HepG2 (cell line): ENCODE results near the gene KCNK5.

Experiments
- EZH2 ChIP-seq: conservative IDR thresholded peaks from 2 replicates; pipeline ENCODE4 v1.6.1; 2012; ENCODE audit warnings: mild to moderate bottlenecking, low read depth, low read length, moderate library complexity
- FOXA3 ChIP-seq: IDR thresholded peaks from 2 replicates; pipeline ENCODE4 v1.6.1; 2016; ENCODE audit warnings: missing genetic modification reagents, missing compliant biosample characterization
- SRF ChIP-seq: IDR thresholded peaks from 2 replicates; pipeline ENCODE4 v1.6.1; 2011; ENCODE audit warnings: mild to moderate bottlenecking, low read depth, low read length, moderate library complexity
- TCF7 ChIP-seq: sonication (generic); IDR thresholded peaks from 2 replicates; pipeline ENCODE4 v1.6.1; 2016; ENCODE audit warnings: antibody characterized with exemption, low read depth
- ZFY ChIP-seq: sonication (generic); formaldehyde crosslinking; IDR thresholded peaks from 2 replicates; pipeline ENCODE4 v1.4.0; 2020; ENCODE audit warnings: missing genetic modification reagents
- ZNF282 ChIP-seq: fragments of 450-650 bp; IDR thresholded peaks from 2 replicates; pipeline ENCODE4 v1.6.1; 2018; ENCODE audit not compliant: partially characterized antibody
- ZNF337 ChIP-seq: sonication (generic); formaldehyde crosslinking; IDR thresholded peaks from 2 replicates; pipeline ENCODE4 v1.5.1; 2020; ENCODE audit warnings: missing genetic modification reagents, low read depth, mild to moderate bottlenecking, borderline replicate concordance
- ZNF556 ChIP-seq: sonication (generic); formaldehyde crosslinking; IDR thresholded peaks from 2 replicates; pipeline ENCODE4 v1.4.0; 2020; ENCODE audit warnings: mild to moderate bottlenecking, missing genetic modification reagents, borderline replicate concordance
- TF ChIP-seq, protein P1 (sequence below): sonication (generic); formaldehyde crosslinking; IDR thresholded peaks from 2 replicates; pipeline ENCODE4 v1.8.1; 2023; ENCODE audit warnings: mild to moderate bottlenecking, missing genetic modification reagents
- TF ChIP-seq, protein P2 (sequence below): sonication (generic); formaldehyde crosslinking; IDR thresholded peaks from 2 replicates; pipeline ENCODE4 v1.5.0; 2020; ENCODE audit warnings: mild to moderate bottlenecking, missing genetic modification reagents, moderate library complexity
- TF ChIP-seq, protein P3 (sequence below), 2 experiments: fragments of 450-650 bp in 1 of 2; sonication (generic) in 1 of 2; formaldehyde crosslinking in 1 of 2; IDR thresholded peaks; 2 replicates each; pipeline versions ENCODE4 v1.6.1 to v1.8.0; 2016 to 2022; ENCODE audit warnings: antibody characterized with exemption in 1 of 2, mild to moderate bottlenecking in 1 of 2, missing genetic modification reagents in 1 of 2

GRCh38 chr6:39191236-39191930 lies 37.9 kb downstream of the KCNK5 start:
- TF ChIP-seq SRF (no peak), EZH2 (no peak), ZFY (CRISPR knock-in tag) (no peak), ZNF282 (no peak), ZNF337 (no peak), ZNF556 (no peak), TCF7 (no peak), FOXA3 (CRISPR knock-in tag) (no peak)
- TF ChIP-seq, protein P1, sequence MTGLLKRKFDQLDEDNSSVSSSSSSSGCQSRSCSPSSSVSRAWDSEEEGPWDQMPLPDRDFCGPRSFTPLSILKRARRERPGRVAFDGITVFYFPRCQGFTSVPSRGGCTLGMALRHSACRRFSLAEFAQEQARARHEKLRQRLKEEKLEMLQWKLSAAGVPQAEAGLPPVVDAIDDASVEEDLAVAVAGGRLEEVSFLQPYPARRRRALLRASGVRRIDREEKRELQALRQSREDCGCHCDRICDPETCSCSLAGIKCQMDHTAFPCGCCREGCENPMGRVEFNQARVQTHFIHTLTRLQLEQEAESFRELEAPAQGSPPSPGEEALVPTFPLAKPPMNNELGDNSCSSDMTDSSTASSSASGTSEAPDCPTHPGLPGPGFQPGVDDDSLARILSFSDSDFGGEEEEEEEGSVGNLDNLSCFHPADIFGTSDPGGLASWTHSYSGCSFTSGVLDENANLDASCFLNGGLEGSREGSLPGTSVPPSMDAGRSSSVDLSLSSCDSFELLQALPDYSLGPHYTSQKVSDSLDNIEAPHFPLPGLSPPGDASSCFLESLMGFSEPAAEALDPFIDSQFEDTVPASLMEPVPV = no peak
- TF ChIP-seq, protein P2, sequence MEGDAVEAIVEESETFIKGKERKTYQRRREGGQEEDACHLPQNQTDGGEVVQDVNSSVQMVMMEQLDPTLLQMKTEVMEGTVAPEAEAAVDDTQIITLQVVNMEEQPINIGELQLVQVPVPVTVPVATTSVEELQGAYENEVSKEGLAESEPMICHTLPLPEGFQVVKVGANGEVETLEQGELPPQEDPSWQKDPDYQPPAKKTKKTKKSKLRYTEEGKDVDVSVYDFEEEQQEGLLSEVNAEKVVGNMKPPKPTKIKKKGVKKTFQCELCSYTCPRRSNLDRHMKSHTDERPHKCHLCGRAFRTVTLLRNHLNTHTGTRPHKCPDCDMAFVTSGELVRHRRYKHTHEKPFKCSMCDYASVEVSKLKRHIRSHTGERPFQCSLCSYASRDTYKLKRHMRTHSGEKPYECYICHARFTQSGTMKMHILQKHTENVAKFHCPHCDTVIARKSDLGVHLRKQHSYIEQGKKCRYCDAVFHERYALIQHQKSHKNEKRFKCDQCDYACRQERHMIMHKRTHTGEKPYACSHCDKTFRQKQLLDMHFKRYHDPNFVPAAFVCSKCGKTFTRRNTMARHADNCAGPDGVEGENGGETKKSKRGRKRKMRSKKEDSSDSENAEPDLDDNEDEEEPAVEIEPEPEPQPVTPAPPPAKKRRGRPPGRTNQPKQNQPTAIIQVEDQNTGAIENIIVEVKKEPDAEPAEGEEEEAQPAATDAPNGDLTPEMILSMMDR = no peak
- TF ChIP-seq, protein P3, sequence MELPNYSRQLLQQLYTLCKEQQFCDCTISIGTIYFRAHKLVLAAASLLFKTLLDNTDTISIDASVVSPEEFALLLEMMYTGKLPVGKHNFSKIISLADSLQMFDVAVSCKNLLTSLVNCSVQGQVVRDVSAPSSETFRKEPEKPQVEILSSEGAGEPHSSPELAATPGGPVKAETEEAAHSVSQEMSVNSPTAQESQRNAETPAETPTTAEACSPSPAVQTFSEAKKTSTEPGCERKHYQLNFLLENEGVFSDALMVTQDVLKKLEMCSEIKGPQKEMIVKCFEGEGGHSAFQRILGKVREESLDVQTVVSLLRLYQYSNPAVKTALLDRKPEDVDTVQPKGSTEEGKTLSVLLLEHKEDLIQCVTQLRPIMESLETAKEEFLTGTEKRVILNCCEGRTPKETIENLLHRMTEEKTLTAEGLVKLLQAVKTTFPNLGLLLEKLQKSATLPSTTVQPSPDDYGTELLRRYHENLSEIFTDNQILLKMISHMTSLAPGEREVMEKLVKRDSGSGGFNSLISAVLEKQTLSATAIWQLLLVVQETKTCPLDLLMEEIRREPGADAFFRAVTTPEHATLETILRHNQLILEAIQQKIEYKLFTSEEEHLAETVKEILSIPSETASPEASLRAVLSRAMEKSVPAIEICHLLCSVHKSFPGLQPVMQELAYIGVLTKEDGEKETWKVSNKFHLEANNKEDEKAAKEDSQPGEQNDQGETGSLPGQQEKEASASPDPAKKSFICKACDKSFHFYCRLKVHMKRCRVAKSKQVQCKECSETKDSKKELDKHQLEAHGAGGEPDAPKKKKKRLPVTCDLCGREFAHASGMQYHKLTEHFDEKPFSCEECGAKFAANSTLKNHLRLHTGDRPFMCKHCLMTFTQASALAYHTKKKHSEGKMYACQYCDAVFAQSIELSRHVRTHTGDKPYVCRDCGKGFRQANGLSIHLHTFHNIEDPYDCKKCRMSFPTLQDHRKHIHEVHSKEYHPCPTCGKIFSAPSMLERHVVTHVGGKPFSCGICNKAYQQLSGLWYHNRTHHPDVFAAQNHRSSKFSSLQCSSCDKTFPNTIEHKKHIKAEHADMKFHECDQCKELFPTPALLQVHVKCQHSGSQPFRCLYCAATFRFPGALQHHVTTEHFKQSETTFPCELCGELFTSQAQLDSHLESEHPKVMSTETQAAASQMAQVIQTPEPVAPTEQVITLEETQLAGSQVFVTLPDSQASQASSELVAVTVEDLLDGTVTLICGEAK (IDR thresholded peaks at IDR 0.05) = no peak
- TF ChIP-seq, protein P3 (CRISPR knock-in tag; IDR thresholded peaks at IDR 0.05) = no peak
